Stimulated activated CD4-positive, alpha-beta T cell treated with anti-CD3 and anti-CD28 coated beads, Interleukin-4, amount 100 ng/mL, for 48 hours (primary cell): ENCODE measurements around the gene BCAS4.

ENCODE experiments used
- DNase-seq, 2 donors: peaks; one replicate each; pipeline ENCODE4 v3.0.0-alpha.2; 2020; ENCODE audit warnings: low read depth in 2 of 2

Gene BCAS4

GRCh38 chr20:50855498-50856474 lies 60.9 kb downstream of the BCAS4 start:
- DNase-seq: no peak

DNA sequence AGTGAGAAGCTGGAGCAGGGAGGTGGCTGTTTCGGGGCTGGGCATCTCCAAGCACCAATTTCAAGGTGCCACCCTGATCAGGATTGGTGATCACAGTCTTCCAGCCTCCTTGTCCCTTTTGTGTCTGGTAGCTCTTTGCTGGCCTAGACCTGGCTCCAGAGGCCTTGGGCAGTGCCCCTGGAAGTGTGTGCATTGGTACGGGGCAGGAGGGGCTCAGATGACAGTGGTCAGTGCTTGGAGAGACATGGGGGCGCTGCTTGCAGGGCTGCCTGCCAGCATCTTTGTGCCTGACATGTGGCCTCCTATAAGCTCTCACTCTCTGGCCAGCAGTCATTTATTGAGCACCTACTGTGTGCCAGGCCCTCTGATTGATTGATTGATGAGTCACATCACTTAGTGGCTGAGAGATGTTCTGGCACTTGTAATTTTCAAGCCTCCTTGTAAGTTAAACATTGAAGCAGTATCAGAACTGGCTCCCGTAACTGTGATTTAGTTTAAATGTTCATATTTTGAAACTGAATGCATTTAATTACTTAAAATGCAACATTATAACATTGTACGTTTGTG lies 61.7 kb downstream of the BCAS4 start:
- DNase-seq: no peak

DNA sequence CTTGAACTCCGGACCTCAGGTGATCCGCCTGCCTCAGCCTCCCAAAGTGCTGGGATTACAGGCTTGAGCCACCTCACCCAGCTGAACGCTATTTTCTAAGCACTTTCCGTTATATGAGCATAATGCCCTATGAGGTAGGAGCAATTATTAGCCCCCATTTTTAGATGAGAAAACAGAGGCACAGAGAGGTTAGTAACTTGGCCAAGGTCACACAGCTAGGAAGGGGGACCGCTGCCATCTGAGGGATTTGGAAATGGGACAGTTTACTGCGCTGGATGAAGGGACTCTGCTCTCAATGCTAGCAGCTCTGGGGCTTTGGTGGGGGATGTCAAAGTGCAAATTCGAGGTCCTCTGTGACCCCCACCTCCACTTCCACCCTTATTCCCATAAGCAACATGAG lies 62.5 kb downstream of the BCAS4 start:
- no peak for DNase-seq

- no peak for DNase-seq
Measured at GRCh38 chr20:50858525-50858924, 63.7 kb downstream of the BCAS4 start.

- no peak for DNase-seq
Measured at GRCh38 chr20:50859161-50859560, 64.3 kb downstream of the BCAS4 start.

- no peak for DNase-seq
Measured at GRCh38 chr20:50861012-50861411, 66.2 kb downstream of the BCAS4 start.

- no peak for DNase-seq
Measured at GRCh38 chr20:50862546-50862945, 67.7 kb downstream of the BCAS4 start.

DNA sequence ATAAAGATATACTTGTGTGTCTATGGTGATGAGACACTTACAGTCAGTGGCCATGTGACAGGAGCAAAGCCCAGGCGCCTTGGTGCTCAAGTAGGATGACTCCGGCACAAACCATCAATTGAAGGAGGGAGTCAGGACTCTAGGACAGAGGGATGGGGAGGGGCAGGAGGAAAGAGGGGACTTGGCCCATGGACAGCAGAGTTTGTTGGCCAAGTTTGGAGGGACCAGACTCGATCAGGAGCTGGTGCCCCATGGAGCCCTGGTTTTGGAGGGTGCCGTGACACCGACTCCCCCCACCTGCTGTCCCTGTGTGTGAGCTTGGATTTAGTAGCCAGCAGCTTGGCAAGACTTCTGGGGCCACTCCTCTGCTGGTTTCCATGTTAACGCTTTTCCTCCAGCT lies 70.3 kb downstream of the BCAS4 start:
- DNase-seq: no peak

GRCh38 chr20:50865591-50865990 lies 70.7 kb downstream of the BCAS4 start:
- DNase-seq: no peak

DNA sequence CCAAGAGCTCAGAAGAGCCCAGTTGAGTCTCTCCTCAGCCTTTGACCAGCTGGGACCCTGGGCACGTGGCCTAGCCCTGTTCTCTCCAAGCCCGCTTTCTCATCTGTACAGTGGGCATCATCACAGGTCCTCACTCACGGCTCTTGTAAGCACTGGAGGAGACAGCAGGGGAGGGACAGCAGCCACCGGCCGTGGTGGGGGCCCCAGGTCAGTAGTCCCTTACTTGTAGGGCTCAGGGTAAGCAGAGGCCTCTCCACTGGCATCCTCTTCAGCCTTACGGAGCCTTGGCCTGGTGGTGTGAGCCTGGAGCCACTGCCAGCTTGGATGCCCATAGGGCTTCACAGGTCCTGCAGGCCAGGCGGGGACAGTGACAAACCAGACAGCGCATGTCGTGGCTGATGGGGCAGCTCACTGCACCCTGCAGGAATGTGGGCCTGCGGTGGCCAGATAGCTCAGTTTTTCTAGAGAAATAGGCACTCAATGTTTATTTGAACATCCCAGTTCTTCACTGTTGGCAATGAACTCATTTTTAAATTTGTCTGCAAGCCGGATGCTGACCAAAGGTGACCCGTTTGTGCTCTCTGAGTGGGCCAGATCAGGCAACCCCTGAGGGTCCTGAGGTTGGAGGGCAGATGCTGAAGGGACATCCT lies 71.3 kb downstream of the BCAS4 start:
- DNase-seq: no peak

DNA sequence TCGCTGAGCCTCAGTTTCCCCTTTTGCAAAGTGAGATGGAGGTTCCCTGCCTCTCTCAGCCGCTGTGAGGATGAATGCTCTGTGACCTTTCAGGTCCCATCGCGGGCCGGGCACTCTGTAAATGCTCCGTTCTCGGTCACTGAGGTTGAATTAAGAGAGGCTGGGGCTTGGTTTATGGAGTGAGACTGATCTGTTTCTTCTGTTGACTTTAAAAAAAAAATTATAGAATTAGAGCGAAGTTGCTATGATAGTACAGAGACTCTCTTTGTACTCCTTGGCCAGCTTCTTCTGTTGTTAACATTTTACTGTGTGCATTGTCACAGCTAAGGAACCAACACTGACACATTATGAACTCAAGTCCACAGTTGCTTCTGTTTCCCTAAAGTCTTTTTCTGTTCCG lies 72.0 kb downstream of the BCAS4 start:
- no peak for DNase-seq

GRCh38 chr20:50867805-50868204 lies 72.9 kb downstream of the BCAS4 start:
- DNase-seq: no peak

GRCh38 chr20:50868509-50869495 lies 73.9 kb downstream of the BCAS4 start:
- no peak for DNase-seq

- no peak for DNase-seq
Measured at GRCh38 chr20:50870561-50871161, 75.8 kb downstream of the BCAS4 start.

DNA sequence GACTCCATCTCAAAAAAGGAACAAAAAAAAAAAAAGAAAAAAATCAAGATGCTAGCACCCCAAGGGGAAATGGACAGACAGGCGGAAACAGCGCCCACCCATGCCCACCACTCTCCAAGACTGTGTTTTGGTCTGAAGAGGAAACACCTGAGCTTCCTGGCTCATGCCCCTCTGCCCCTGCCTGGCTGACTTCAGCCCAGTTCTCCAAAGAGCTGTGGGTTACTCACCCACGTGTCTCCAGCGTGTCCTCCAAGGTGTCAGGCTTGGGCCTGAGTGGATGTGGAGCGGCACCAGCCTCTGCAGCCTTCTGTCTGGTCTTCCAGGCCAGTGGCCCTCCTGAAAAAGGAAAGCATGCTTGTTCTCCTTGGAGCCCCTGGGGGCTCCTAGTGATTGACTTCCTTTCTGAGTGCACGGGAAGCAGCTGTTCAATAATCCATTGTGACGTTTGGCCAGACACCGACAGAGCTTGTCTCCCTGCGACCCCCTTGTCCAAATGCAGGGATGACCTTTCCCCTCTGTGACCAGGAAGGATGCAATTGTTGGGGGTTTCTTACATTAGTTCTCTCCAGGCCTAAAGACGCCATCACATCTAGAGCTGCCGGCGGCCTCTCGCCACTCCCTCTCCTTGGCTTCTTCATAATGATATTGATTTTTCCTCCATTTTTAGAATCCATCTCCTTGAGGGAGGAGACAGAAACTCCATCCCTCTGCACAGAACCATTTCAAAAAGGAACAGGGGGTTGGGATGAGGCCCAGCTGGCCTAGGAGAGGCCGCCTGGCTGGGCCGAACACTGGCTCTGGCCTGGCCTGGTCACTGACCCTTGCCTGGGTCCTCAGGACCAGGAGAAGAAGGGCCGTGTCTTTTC lies 77.9 kb downstream of the BCAS4 start:
- DNase-seq: no peak

- DNase-seq: no peak
Measured at GRCh38 chr20:50873585-50873984, 78.7 kb downstream of the BCAS4 start.

DNA sequence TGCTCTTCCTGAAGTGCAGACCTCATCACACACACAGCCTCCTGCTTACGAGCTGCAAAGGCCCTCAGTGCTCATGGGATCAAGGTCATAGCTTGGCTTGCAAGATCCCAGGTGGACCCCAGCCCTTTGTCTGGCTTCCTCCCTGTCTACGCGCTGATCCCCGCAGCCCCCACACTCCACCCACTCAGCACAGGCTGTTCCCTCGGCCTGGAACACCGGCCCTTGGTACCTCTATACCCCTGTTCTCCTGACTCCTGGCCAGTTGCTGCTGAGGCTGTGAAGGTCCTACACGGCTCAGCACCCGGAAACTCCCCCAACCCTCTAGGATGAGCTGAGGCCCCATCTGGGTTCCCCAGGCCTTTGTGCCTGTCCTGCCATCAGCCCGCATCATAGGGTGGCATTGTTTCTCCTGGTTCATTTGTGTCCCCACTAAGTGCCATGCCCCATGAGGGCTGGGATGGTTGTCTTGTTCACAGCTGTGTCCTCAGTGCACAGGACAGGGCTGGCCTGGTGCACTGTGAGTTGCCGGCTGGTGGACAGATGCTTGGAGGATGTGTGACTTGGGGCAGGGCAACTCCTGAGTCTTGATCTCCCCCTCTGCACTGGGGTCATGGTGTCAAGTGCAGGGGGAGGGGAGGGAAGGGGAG lies 79.4 kb downstream of the BCAS4 start:
- no peak for DNase-seq

- DNase-seq: no peak
Measured at GRCh38 chr20:50874758-50875665, 80.2 kb downstream of the BCAS4 start.
